Gastrocnemius medialis (tissue), 4 donors: Measurements from ENCODE around the gene DMBX1. TPM values are rescaled to one million over a fixed set of nuclear protein-coding genes. Genes with fewer than 3 reads are reported as not detected.

Experiments used
- ATAC-seq, 2 donors: fragments of 150-250 bp; one replicate each; pipeline ENCODE4 v1.9.1; 2016
- DNase-seq, 2 donors: peaks; one replicate each; pipeline ENCODE4 v3.0.0-alpha.2; 2019
- H3K27ac ChIP-seq, 4 donors: fragments of 200-600 bp; sonication (generic); 1 replicate in 1 of 4; 2 replicates in 3 of 4; pipeline ENCODE4 v1.5.1; 2016 to 2018; ENCODE audit warnings: mild to moderate bottlenecking in 2 of 4, moderate library complexity in 1 of 4
- H3K27me3 ChIP-seq, 3 donors: fragments of 200-600 bp; sonication (generic) in 2 of 3; 1 replicate in 1 of 3; 2 replicates in 2 of 3; pipeline versions ENCODE4 v1.5.1 to v1.6.0; 2016 to 2019; ENCODE audit warnings: mild to moderate bottlenecking in 1 of 3, moderate library complexity in 1 of 3
- H3K36me3 ChIP-seq, 2 donors: fragments of 200-600 bp; sonication (generic) in 1 of 2; one replicate each; pipeline ENCODE4 v1.5.1; 2017 to 2018
- H3K4me1 ChIP-seq, 2 donors: fragments of 200-600 bp; sonication (generic) in 1 of 2; one replicate each; pipeline ENCODE4 v1.5.1; 2016 to 2017; ENCODE audit warnings: mild to moderate bottlenecking in 2 of 2
- H3K4me3 ChIP-seq, 4 donors: fragments of 200-600 bp; sonication (generic) in 3 of 4; 1 replicate in 1 of 4; 2 replicates in 3 of 4; pipeline ENCODE4 v1.5.1; 2016 to 2019; ENCODE audit warnings: mild to moderate bottlenecking in 2 of 4
- H3K9me3 ChIP-seq, 3 donors: fragments of 200-600 bp; sonication (generic) in 2 of 3; 1 replicate in 1 of 3; 2 replicates in 2 of 3; pipeline ENCODE4 v1.5.1; 2016 to 2019
- CTCF ChIP-seq, 5 experiments: fragments of 450-650 bp in 3 of 5; fragments of 200-600 bp in 2 of 5; sonication (generic) in 2 of 5; IDR thresholded peaks in 4 of 5; conservative IDR thresholded peaks in 1 of 5; 1 replicate in 4 of 5; 2 replicates in 1 of 5; pipeline ENCODE4 v1.5.1; 2016 to 2019; ENCODE audit warnings: antibody characterized with exemption in 5 of 5, mild to moderate bottlenecking in 3 of 5, moderate library complexity in 3 of 5
- POLR2A ChIP-seq, 2 donors: fragments of 450-650 bp; IDR thresholded peaks; one replicate each; pipeline ENCODE4 v1.6.1; 2017; ENCODE audit warnings: antibody characterized with exemption in 2 of 2, mild to moderate bottlenecking in 2 of 2, moderate library complexity in 2 of 2
- in situ Hi-C, 4 donors: fragments of 200-750 bp; cut with MboI; loops; one replicate each; pipeline versions ENCODE4 v1.15.0 to v1.8.0; 2017; ENCODE audit warnings: low sequenced_read_pairs in 4 of 4
- intact Hi-C: fragments of 100-400 bp; cut with DNase I; formaldehyde crosslinking; loops from one replicate; pipeline ENCODE4 v1.15.1; 2023; ENCODE audit warnings: low total_unique reads
- total RNA-seq, 4 donors: library from RNA; depleted of rRNA; stranded (reverse); fragments of >200 nt; gene quantifications; one replicate each; pipeline versions ENCODE4 v1.1.0 to v1.2.3, GENCODE V29; 2016

DMBX1 gene
- total RNA-seq, 4 donors from 2014 or later = not detected

GRCh38 chr1:46494910-46495309 is 5.3 kb downstream of the DMBX1 start:
- intact Hi-C loops = no loop called here
- no peak for ATAC-seq
- Histone ChIP-seq H3K9me3 (no peaks in the 10 kb centered on the region), H3K4me3 (no peak overlapping the region), H3K27me3 (peaks cover 39 to 52% (median 46%) of the 10 kb centered on the region in 3 donors), H3K27ac (no peak overlapping the region), H3K36me3 (no peaks in the 10 kb centered on the region), H3K4me1 (peaks cover 6 to 9% of the 10 kb centered on the region in 2 donors)
- in situ Hi-C loops = no loop called here
- DNase-seq = no peak
- TF ChIP-seq CTCF (IDR thresholded peaks at IDR 0.05 in 4 of 5, conservative IDR thresholded peaks at IDR 0.05 in 1 of 5) = no peak

- peaks cover 30 to 43% (median 37%) of the 10 kb centered on the region in 3 donors for H3K27me3 ChIP-seq
- in situ Hi-C loops = no loop called here
- peaks cover 0 to under 1% of the 10 kb centered on the region in 2 donors for H3K4me1 ChIP-seq
- H3K9me3 ChIP-seq = no peaks in the 10 kb centered on the region
- no peak for ATAC-seq
- no peaks in the 10 kb centered on the region for H3K36me3 ChIP-seq
- intact Hi-C loops = no loop called here
- no peak for DNase-seq
- H3K27ac ChIP-seq = no peak overlapping the region
- no peak for TF ChIP-seq POLR2A (IDR thresholded peaks at IDR 0.05)
- TF ChIP-seq CTCF (IDR thresholded peaks at IDR 0.05 in 4 of 5, conservative IDR thresholded peaks at IDR 0.05 in 1 of 5) = no peak
- H3K4me3 ChIP-seq = no peak overlapping the region
These were observed 6.1 kb downstream of the DMBX1 start for GRCh38 chr1:46495778-46496177.

GRCh38 chr1:46496505-46496904 is 6.9 kb downstream of the DMBX1 start:
- in situ Hi-C loops = no loop called here
- no peak for DNase-seq
- peaks cover 23 to 36% (median 30%) of the 10 kb centered on the region in 3 donors for H3K27me3 ChIP-seq

GRCh38 chr1:46497020-46497419 is 7.4 kb downstream of the DMBX1 start:
- H3K9me3 ChIP-seq = no peaks in the 10 kb centered on the region
- in situ Hi-C loops (no loop called here), intact Hi-C loops (no loop called here)
- TF ChIP-seq POLR2A (IDR thresholded peaks at IDR 0.05) = no peak
- TF ChIP-seq CTCF (IDR thresholded peaks at IDR 0.05 in 4 of 5, conservative IDR thresholded peaks at IDR 0.05 in 1 of 5) = no peak
- H3K4me1 ChIP-seq = no peaks in the 10 kb centered on the region
- no peak overlapping the region for H3K27ac ChIP-seq
- peaks cover 18 to 33% (median 24%) of the 10 kb centered on the region in 3 donors for H3K27me3 ChIP-seq
- no peaks in the 10 kb centered on the region for H3K36me3 ChIP-seq
- H3K4me3 ChIP-seq = no peak overlapping the region
- DNase-seq = no peak
- ATAC-seq = no peak

More at GRCh38 chr1:46496505-46496904, 6.9 kb downstream of the DMBX1 start:
- intact Hi-C loops = no loop called here
- H3K36me3 ChIP-seq = no peaks in the 10 kb centered on the region
- H3K9me3 ChIP-seq = no peaks in the 10 kb centered on the region
- no peak for ATAC-seq
- H3K4me1 ChIP-seq = no peaks in the 10 kb centered on the region
- TF ChIP-seq CTCF (IDR thresholded peaks at IDR 0.05 in 4 of 5, conservative IDR thresholded peaks at IDR 0.05 in 1 of 5) (no peak), POLR2A (IDR thresholded peaks at IDR 0.05) (no peak)
- H3K4me3 ChIP-seq = no peak overlapping the region
- no peak overlapping the region for H3K27ac ChIP-seq

- peaks cover 11 to 30% (median 18%) of the 10 kb centered on the region in 3 donors for H3K27me3 ChIP-seq
- no peak overlapping the region for H3K4me3 ChIP-seq
- H3K4me1 ChIP-seq = no peaks in the 10 kb centered on the region
- no peak overlapping the region for H3K27ac ChIP-seq
- H3K36me3 ChIP-seq = no peaks in the 10 kb centered on the region
- intact Hi-C loops (no loop called here), in situ Hi-C loops (no loop called here)
- TF ChIP-seq POLR2A (IDR thresholded peaks at IDR 0.05) = no peak
- TF ChIP-seq CTCF (IDR thresholded peaks at IDR 0.05 in 4 of 5, conservative IDR thresholded peaks at IDR 0.05 in 1 of 5) = no peak
- ATAC-seq = no peak
- H3K9me3 ChIP-seq = no peaks in the 10 kb centered on the region
- DNase-seq = no peak
These were observed 8.0 kb downstream of the DMBX1 start for GRCh38 chr1:46497665-46498064.
